Brain pericyte (primary cell): ENCODE results near the gene PRR5L.
A peak's percentile ranks its signal among the peaks of the same experiment; 100 is the strongest.
"Not testable (repeated sequence)": the region's sequence is repeated elsewhere in the genome, so short reads cannot be mapped to it uniquely, and the experiment has no call there.

ENCODE experiments used
- DNase-seq: peaks from one replicate; pipeline ENCODE4 v3.0.0-alpha.2; 2012; ENCODE audit warnings: low read depth, low spot score

The PRR5L gene

GRCh38 chr11:36280531-36280930 lies 15.6 kb upstream of the PRR5L start:
- DNase-seq: no peak

GRCh38 chr11:36281850-36282249 lies 14.2 kb upstream of the PRR5L start:
- DNase-seq: no peak

GRCh38 chr11:36282926-36283325 lies 13.2 kb upstream of the PRR5L start:
- no peak for DNase-seq

- DNase-seq: no peak
Observed at GRCh38 chr11:36288442-36289225, 7.5 kb upstream of the PRR5L start.

DNA sequence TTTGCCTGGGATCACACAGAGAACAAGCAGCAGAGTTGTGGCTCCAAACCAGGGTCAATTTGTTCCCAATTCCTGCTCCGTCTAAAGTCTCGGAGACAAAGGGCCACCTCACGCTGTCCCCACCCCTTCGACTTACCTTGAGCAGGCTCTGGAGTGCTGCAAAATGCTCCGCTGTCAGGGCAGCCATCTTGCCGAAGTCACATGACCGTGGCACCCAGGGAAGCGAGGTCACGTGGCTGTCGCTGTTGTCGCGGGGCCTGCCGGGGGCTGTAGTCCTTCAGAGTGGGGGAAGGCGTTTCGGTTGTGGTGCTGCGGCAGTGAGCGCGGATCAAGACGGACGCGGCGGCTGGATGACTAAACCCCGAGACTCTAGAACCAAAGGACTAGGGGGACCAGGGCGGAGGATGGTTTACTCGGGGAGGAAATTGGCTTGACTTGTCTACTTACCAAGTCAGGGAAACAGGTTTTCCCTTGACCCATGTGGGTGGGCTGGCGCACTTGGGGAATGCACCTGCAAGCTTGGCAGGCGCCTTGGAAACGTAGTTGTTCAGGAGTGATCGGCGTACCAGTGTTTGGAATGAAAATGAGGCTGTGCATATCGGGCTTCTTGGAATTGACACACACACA lies 6.7 kb upstream of the PRR5L start, which contains the start of gene COMMD9:
TSS of gene COMMD9 (minus strand) at position 199 of the 627 bp plus-strand sequence. CDS start at position 187, 12 bp downstream.
- peak; percentile 56 for DNase-seq

GRCh38 chr11:36292311-36292722 lies 3.8 kb upstream of the PRR5L start:
- DNase-seq: no peak

DNA sequence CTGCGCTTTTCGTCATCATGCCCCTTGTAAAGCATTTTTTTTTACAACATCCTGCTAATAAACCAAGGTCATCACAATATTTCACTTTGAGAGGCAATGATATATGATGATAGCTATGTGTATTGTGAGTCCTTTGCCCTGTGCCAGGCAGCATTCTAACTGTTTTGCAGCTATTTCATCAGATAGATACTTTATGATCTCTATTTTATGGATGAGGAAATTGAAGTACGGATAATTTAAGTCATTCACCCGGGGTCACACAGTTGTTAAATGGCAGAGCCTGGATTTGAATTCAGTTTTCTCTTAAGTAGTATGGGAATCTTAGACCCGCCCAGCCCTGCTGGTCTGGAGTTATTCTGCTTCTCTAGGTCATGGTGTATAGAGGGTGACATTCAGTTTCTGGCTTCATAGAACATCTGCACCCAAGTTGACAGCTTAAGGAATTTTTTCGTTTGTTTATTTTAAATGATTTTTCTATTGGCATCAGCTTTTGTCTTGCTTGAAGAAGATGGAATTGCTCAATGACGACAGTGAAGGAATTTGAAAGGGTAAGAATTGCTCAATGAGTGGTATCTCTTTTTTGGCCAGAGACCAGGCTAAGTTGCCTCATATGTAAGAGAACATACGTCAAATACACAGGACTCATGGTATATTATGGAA lies 926 bp downstream of the PRR5L start:
- DNase-seq: no peak

GRCh38 chr11:36300650-36301049 lies 4.6 kb downstream of the PRR5L start:
- no peak for DNase-seq

DNA sequence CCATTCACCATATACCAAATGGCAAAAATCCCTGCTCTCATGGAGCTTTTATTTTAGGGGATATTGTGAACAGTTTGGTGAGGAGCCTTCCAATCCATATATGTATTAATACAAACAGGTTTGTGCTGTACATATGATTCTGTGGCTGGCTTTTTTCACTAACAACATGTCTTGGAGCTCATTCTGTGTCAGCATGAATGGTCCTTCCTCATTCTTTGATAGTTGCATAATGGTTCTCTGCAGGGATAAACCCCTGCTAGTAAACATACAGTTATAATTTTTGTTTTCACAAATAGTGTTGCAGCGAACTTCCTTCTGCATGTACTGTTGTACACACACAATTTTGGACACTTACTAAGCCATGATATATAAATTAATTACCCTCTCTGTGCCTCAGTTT lies 8.3 kb downstream of the PRR5L start:
- no peak for DNase-seq

- DNase-seq: no peak
Observed at GRCh38 chr11:36305047-36305446, 9.0 kb downstream of the PRR5L start.

- no peak for DNase-seq
Observed at GRCh38 chr11:36306888-36307287, 10.8 kb downstream of the PRR5L start.

DNA sequence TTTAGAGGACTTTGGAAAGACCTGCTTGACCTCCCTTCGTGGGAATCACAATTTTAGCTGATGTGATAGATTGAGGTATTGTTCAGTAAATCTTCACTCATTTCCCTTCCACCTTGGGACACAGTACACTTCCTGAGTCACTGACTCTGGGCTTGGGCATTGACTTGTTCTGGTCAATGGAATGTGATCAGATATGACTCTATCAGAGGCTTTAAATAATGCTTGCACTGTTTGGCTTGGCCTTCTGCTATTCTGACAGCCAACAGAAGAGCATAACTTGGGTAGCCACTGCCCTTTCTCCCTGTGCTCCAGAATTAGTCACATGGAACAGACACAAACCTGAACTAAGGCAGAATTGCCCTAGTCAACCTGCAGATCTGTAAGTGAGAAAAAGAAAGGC lies 12.5 kb downstream of the PRR5L start:
- no peak for DNase-seq

DNA sequence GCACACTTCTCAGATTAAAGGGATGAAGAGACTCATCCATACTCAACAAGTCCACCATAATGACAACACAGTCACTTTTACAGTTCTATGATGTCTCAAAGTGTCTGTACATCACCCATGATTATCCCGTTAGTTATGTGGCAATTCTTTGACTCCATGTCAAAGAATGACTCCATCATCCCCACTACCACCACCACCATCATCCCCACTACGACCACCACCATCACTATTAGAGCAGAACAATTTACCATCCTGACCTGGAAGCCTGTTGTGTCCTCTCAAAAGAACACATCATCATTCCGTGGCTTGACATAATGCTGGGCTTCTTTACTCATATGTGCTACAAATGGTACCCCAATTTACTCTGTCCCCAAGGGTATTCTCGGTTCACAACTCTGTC lies 13.7 kb downstream of the PRR5L start:
- no peak for DNase-seq

DNA sequence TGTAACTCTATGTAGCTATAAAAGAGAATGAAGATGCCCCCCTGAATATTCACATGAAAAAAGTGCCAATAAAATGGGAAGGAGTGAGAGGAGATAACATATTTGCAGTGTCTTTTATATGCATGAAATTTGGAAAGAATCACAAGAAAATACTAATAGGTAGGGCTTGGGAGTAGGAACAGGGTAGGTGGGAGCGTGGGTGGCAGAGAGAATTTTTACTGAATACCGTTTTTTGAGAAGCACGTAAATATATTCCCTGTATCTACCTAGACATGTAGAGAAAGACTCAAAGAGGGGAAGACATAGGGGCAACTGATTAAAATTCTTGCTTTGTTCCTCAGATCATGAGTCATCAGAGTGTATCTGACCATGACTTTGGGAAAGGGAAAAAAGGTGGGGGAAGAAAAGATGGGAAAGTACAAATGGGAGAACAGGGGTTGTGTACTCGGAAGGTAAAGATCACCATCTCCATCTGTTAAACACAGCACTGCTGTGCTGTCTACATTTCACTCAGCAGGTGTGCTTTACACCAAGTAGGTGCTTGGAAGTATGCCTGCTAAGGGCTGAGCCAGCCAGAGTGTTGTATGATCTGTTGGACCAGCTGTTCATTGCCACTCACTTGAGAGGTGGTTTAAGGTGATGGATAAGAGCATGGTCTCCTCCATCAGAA lies 16.0 kb downstream of the PRR5L start:
- no peak for DNase-seq

DNA sequence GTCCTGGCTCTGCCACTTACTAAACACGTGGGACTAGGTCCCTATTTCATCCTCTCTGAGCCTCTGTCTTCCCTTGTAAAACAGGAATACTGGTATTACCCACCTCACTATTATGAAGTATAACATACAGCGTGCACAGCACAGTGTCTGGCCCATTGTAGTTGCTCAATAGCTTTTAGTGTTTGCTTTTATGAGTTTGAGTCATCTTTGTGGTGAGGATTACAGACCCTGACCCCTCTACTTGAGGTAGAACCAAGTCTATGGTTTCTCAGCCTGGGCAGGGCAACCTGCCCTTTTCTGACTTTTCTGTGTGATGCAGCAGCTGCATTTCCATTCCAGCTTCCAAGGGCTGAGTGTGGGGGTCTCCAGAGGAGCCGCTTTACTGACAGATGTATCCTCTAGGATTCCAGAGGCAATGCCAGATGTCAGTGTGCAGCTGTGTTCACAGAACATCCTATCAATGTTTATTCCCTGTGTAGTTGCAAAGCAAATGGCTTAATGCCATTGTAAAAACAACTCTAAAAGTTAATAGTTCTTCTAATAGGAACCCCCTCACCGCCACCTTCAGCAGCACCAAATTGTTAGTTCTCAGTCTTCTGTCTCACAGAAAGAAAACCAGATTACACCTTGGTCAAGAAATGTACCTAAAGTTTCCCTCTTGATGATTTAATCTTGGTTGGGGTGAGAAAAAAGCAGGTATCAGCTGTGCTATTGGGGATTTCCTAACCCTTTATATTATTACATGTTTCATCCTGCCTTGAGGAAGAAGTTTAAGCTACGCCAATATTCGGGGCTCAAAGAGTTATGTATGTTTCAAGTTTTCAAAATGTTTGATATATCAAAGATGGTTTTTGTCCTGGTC lies 16.8 kb downstream of the PRR5L start:
- DNase-seq: peak; percentile 60

- no peak for DNase-seq
Observed at GRCh38 chr11:36313750-36314433, 17.8 kb downstream of the PRR5L start.

- DNase-seq: no peak
Observed at GRCh38 chr11:36314434-36314767, 18.3 kb downstream of the PRR5L start.

GRCh38 chr11:36316049-36316448 lies 20.0 kb downstream of the PRR5L start:
- DNase-seq: no peak

DNA sequence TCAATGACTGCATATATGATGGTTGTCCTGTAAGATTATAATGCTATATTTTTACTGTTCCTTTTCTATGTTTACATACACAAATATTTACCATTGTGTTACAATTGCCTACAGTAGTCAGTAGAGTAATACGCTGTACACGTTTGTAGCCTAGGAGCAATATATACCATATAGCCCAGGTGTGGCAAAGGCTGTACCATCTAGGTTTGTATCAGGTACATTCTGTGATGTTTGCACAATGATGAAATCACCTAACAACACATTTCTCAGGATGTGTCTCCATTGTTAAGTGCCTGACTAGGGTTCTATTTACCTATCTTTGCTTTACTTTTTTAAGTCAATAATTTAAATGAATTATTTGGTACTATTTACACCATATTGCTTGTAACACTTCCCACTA lies 21.9 kb downstream of the PRR5L start:
- DNase-seq: no peak

DNA sequence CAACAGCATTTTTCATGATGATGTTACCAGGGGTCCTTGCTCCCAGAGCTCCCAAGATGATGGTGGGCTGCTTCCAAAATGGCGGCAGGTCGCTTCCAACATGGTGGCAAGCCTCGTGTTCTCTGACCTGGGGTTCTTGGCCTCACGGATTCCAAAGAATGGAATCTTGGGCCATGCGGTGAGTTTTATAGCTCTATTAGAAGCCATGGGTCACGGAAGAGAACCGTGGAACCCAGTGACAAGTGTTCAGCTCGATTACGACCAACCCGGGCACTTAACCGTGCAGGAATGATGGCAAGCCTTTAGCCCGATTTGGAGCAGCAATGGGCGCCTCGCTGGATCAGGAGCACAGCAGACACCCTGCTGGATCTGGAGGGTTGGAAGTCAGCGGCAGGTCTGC lies 28.9 kb downstream of the PRR5L start:
- DNase-seq: not testable (repeated sequence)

GRCh38 chr11:36325403-36325802 lies 29.3 kb downstream of the PRR5L start:
- DNase-seq: not testable (repeated sequence)
